HG02798 (cell line): ENCODE data around the gene SCO2.
"Not testable (repeated sequence)": the region's sequence is repeated elsewhere in the genome, so short reads cannot be mapped to it uniquely, and the experiment has no call there.

Source experiments
- ATAC-seq: cut with Tn5 transposase; IDR thresholded peaks from one replicate; pipeline ENCODE4 v1.9.1; 2021; ENCODE audit warnings: mild to moderate bottlenecking; ENCODE audit not compliant: unreplicated experiment, poor library complexity

The SCO2 gene

DNA sequence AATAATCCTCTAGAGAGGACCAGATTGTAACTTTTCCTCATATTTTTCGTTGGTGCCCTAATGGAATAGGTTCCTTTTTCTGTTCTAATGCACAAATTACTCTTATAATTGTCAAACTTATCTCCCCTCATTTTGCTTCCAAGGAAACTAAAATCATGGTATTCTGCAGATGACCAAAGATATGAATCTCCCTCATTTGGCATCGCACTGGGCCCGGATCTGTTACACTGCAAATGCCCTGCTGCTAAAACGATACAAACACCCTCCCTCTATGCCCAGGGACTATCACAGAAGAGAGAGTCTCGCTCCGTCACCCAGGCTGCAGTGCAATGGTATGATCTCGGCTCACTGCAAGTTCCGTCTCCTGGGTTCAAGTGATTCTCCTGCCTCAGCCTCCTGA, 27.9 kb upstream of the SCO2 start:
- no peak for ATAC-seq

DNA sequence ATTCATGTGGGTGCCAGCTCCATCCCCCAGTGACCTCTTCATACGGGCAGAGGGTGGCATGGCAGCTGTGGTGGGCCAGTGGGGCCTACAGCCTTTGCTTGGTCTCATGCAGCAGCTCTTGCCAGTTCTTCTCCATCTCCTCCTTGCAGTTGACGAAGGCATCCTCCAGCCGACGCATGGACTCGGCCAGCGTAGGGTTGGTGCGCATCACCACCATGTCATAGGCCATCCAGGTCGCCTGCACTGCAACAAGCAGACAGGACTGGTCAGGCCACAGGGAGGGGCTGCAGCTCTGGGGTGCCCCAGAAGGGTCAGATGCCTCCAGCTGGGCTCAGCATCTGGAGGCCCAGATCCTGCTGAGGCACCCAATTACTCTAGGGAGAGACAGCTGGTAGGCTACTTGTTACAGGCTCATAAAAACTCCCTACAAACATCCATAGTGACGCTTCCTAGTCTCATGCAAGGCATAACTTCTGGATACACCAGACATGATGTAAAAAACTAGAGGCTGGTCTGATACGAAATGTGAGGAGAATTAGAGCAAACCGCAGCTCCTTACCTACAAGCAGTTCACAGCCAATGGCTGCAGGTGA, 25.9 kb upstream of the SCO2 start:
- ATAC-seq = no peak

DNA sequence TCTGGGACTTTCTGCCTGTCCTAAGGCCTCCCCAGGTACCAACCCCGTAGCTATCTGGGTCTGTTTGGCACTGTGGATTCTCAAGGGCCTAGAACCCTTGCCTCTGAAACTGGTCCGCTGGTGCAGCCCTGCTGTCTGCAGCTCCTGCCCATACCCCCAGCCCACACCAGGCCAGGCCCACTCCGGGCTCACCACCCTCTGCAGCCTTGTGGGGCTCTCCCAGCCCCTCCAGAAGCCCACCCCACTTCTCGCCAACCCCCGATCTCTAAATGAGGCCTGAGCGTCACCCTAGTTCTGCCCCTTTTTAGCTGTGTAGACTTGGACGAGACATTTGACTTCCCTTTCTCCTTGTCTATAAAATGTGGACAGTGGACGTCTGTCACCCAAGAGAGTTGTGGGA, 25.0 kb upstream of the SCO2 start:
- ATAC-seq = no peak

DNA sequence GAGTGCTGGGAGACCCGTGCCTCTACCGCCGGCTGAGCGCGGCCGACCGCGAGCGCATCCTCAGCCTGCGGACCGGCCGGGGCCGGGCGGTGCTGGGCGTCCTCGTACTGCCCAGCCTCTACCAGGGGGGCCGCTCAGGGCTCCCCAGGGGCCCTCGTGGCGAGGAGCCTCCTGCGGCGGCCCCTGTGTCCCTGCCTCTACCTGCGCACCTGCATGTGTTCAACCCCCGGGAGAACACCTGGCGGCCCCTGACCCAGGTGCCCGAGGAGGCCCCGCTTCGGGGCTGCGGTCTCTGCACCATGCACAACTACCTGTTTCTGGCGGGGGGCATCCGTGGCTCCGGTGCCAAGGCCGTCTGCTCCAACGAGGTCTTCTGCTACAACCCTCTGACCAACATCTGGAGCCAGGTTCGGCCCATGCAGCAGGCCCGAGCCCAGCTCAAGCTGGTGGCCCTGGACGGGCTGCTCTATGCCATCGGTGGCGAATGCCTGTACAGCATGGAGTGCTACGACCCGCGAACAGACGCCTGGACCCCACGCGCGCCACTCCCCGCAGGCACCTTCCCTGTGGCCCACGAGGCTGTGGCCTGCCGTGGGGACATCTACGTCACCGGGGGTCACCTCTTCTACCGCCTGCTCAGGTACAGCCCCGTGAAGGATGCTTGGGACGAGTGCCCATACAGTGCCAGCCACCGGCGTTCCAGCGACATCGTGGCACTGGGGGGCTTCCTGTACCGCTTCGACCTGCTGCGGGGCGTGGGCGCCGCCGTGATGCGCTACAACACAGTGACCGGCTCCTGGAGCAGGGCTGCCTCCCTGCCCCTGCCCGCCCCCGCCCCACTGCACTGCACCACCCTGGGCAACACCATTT, 23.8 kb upstream of the SCO2 start:
- no peak for ATAC-seq

DNA sequence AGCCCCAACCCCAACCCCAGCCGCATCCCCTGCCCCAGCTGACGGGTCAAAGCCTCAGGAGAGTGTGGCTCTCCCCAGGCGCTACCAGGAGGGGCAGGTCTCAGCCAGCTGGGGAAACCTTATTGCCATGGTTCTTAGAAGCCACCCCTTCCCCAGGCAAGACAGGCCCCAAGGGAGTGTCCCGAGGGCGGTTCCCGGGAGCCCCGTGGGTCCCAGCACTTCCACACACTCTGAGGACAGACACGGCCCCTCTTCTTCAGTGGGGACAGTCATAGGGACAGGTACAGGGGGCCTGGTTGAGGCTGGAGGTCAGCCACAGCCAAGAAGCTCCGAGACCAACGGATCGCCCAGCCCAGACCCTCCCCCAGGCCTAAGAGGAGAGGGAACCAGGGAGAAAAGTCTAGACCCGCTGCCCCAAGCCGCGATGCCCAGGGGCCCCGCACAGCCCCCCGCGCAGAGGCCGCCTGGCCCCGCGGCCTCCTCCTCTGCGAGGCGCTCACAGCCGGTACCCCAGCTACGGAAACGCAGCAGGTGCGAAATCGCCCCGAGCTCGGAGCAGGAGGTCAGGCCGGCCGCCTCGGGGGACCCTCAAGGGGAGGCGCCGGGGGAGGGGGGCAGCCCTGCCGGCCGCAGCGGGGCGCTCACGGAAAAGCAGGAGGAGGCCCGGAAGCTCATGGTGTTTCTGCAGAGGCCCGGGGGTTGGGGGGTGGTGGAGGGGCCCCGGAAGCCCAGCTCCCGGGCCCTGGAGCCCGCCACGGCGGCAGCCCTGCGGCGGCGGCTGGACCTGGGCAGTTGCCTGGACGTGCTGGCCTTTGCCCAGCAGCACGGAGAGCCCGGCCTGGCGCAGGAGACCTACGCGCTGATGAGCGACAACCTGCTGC, 22.9 kb upstream of the SCO2 start:
- no peak for ATAC-seq

DNA sequence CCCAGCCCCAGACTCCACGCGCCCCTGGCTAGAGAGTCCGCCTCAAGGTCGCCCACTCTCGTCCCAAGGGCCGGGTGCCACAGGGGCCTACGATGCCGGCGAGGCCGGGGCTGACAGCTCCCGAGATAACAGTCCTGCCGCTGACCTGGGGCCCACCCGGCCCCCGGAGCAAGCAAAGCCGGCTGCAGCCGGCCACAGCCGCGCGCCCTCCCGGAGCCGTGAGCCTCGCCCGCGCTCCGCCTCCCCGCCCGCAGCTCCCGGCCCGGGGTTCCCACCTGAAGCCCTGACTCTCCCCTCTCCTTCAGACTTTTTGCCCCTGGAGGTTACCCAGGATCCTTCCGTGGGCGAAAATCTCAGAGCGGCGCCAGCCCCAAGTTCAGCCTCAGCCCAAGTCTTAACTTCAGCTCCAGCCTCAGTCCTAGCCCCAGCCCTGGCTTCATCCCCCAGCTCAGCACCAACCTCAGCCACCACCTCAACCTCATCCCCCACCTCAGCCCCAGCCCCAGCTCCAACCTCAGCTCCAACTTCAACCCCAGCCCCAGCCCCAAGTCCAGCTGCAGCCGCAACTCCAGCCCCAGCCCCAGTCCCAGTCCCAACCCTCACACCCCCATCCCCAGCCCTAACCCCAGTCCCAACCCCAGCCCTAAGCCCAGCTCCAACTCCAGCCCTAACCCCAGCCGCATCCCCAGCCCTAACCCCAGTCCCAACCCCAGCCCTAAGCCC, 22.0 kb upstream of the SCO2 start:
- no peak for ATAC-seq

DNA sequence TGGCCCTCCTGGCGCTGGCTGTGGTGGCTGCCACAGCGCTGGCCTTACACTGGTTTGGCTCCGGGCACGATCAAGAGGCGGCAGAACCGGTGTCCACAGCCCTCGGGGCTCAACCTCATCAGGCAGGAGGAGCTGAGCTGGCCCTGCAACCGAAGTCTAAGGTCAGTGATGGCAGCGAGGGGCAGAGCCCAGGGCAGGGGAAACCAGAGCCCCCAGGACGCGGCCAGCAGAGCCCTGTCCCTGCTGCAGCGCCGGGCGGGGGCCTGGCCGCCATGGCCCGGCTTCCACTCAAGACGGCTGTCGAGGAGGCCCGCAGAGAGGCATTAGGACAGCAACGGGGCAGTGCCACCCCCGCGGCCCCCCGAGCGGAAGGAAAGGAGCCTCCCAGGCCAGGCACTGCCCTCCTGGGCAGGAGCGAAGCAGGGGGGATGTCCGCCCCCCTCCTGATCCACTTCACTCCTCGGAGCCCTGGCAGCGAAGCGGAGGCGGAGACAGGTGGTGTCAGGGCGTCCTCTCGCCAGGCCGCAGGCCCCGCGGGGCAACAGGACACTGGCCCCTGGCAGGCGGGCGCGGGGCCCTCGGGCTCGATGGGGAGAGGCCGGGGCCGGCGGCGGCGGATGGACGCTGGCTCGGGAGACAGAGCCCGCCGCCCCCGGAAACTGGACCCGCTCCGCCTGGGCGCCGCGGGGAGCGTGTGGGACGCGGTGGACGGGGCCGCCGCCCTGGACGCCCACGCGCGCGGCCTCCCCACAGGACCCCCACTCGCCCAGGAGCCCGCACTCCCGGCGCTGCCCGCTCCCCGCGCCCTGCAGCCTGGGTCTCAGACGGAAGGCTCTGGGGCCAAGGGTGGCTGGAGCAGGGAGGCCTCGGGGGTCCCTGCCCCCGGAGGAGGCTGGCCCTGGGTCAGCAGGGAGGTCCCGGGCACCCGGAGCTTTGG, 21.2 kb upstream of the SCO2 start:
- no peak for ATAC-seq

DNA sequence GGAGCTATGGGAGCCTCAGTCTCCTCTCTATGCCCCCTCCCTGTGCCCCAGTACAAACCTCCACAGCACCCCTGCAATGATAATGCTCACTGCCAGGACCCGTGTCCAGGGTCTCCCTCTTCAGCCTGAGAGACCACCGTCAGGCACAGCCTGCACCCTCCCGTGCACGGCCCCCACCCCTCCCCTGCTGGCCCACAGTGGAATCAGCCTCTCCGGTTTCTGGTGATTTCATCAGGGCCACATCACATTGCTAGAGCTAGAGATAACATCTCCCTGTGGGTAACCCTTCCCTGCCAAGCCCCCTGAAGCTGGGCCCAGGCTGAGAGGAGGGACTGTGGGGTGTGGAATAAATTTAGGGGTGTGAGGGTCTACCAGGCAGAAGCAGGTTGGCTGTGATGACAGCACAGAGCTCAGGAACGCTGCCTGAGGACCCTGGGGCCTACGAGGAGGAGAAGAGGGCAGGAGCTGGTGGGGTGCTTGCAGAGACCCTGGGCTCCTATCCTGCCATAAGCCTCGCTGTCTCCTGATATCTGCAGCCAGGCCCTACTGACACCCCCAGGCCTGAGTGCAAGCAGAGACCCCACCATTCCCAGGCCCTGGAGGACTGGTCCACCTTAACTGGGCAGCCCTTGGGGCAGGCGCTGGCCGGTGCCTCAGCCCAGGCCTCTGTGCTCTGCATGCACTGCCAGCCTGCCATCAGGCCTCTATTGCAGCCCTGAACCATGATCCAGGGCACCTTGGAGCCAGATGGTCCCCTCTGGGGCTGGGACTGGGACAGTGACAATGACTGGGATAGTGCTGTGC, 20.3 kb upstream of the SCO2 start, which contains the start of gene KLHDC7B:
TSS of gene KLHDC7B (plus strand) at position 378 of the 804 bp plus-strand sequence. CDS start at position 723, 345 bp downstream.
- no peak for ATAC-seq

DNA sequence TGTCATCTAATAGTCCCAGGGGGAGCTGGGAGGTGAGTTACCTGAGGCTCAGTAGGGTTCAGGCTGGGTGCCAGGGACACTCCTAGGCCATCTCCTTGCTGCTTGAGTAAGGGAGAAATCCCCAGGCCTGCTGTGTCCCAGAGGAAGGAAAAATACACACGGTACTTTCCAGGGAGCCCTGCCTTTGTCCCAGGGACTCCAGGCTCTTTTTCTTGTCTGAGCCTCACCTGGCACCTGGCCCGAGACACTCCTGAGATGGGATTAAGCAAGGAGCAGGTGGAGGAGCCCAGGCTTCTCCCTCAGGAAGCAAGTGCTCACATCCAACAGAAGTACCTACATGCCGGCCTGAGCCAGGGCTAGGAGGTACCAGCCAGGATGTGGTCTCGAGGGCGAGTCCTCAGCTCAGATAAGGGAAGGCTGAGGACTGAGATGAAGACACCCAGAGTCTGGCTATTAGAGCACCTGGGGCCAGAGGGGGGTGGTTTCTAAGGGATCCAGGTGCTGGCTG, 19.4 kb upstream of the SCO2 start:
- no peak for ATAC-seq

DNA sequence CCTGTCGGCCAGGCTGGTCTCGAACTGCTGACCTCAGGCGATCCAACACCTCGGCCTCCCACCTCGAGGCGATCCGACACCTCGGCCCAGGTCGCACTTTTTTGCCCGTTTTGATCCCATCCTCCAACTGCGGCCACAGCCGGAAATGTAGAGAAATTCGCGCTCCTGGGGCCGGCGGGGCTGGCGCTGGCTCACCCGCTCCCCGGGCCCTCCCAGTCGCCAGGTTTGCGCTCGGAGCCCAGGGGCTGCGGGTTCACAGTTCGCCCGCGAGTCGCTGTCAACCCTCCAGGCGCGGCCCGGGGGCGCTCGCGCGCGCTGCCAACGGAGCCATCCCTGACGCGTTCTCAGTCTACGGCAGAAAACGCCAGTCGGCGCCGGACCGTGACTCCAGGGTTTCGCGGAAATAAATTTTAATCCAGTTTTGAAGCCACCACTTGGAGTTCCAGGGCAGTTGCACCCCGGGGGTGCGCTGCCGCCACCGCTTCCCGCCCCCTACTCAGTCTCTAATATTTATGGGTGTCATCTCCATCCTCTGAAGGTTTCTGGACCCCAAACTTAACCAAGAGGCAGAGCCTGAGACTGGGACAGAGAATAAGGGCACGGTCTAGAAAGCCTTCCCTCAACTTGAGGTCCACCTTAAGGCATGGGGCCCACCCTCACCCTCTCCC, 18.8 kb upstream of the SCO2 start:
- ATAC-seq = no peak

DNA sequence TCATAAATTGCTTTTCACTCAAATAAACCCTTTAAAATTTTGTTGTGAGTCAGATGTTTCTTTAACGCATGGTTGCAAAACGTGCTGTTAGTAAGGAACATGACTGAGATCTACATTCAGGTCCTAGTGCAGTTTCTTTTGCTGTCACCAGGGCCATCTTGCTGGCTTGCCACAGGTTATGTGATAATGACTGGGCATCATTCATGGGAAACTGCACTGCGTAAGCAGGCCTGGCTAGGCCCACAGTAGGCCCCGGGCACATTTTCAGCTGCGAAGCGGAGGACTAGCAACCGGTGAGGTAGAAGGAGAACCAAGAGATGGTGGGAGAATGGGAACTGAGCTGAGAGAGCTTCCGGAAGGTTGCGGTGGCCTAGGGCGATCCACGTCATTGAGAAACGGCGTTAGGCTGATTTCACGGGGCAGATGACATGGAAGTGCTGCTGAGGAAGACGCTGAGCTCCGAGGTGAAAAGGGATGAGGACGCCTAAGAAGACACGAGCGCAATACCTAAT, 17.1 kb upstream of the SCO2 start:
- ATAC-seq = no peak

DNA sequence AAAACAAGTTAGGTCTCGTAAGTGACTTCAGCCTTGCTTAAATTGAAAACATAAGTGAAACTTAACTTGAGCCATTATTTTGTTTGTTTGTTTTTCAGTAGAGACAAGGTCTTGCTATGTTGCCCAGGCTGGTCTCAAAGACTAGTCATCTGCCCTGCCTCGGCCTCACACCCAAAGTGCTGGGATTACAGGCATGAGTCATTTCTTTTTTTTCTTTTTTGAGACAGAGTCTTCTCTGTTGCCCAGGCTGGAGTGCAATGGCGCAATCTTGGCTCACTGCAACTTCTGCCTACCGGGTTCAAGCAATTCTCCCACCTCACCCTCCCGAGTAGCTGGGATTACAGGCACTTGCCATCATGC, 16.2 kb upstream of the SCO2 start:
- not testable (repeated sequence) for ATAC-seq

DNA sequence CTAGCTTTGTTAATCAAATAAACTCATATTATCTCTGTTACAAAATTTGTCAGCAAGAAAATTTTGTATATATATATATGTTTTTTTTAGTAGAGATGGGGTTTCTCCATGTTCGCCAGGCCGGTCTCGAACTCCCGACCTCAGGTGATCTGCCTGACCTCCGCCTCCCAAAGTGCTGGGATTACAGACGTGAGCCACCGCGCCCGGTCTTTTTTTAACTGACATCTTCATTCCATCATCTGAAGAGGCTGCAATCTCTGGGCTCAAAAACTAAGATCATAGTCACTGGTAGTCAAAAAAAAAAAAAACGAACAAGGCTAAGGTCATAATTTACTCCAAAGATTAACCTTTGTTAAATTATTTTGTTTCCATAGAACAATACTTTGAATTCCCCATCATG, 15.0 kb upstream of the SCO2 start:
- no peak for ATAC-seq

DNA sequence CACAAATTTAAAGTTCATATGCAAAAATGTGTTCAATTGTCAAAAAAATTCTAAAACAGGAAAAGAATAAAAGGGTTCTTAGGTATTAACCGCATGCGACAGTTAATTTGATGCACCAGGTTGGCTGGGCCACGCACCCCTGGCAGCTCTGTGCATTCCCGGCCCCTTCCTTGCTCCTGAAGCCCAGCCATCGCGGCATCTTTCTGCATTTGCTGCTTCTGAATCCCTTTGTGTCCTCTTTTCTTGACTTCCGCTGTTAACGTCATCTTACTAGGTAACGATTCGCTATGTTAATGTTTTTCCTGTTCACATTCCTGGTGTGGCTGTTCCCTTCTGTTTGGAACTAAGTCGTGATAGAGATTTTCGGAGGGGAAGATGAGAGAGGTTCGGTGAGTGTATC, 12.4 kb upstream of the SCO2 start:
- no peak for ATAC-seq

DNA sequence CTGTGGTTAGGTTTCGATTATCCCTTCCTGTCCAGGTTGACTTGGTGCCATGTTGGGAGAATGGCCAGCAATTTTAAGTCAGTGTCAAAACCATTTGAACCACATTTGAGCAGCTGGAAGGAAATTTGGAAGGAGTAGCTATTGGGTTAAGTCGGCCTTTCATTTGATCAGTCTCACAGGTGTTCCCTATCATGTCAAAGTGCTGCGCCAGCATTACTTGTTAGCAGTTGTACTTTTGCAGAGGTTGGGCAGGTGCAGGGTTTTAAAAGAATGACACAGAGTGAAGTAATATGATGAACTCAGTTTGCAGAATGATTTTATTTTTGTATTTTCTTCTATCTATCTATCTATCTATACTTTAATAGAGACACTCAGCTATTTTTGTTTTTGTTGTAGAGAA, 10.8 kb upstream of the SCO2 start:
- ATAC-seq = no peak

DNA sequence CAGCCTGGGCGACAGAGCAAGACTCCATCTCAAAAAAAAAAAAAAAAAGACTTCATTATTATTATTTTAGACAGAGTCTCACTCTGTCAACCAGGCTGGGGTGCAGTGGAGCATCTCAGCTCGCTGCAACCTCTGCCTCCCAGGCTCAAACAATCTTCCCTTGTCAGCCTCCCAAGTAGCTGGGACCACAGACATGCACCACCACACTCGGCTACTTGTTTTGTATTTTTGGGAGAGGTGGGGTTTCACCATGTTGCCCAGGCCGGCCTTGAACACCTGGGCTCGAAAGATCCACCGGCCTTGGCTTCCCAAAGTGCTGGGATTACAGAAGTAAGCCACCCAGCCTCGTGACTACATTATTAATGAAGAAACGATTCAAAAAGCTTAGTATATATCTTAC, 9.7 kb upstream of the SCO2 start:
- no peak for ATAC-seq

DNA sequence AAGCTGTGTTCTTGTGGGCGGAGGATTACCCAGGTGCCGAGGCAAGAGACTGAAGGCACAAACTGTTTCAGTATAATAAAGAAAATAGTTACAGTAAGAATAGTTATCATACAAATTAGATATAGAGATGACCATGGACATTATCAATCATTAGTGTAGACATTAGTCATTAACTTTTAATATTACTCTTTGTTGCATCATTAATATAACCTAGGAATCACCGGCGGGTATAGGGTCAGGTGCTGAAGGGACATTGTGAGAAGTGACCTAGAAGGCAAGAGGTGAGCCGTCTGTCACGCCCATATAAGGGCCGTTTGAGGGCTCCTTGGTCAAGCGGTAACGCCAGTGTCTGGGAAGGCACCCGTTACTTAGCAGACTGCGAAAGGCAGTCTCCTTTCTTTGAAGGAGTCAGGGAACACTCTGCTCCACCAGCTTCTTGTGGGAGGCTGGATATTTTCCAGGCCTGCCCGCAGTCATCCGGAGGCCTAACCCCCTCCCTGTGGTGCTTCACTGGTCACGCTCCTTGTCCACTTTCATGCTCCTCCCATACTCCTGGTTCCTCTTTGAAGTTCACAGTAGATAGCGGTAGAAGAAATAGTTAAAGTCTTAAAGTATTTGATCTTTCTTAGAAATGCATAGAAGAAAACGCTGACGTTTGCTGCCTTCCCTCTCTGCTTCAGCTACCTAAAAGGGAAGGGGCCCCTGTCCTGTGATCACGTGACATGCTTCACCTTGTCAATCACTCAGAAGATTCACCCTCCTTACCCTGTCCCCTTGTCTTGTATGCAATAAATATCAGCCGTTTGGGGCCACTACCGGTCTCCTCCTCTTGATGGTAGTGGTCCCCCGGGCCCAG, 8.7 kb upstream of the SCO2 start:
- ATAC-seq = not testable (repeated sequence)
